ENCODE results near the gene RDH13.
"Not testable (repeated sequence)": the region's sequence is repeated elsewhere in the genome, so short reads cannot be mapped to it uniquely, and the experiment has no call there.

Gene RDH13, protein sequence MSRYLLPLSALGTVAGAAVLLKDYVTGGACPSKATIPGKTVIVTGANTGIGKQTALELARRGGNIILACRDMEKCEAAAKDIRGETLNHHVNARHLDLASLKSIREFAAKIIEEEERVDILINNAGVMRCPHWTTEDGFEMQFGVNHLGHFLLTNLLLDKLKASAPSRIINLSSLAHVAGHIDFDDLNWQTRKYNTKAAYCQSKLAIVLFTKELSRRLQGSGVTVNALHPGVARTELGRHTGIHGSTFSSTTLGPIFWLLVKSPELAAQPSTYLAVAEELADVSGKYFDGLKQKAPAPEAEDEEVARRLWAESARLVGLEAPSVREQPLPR

DNA sequence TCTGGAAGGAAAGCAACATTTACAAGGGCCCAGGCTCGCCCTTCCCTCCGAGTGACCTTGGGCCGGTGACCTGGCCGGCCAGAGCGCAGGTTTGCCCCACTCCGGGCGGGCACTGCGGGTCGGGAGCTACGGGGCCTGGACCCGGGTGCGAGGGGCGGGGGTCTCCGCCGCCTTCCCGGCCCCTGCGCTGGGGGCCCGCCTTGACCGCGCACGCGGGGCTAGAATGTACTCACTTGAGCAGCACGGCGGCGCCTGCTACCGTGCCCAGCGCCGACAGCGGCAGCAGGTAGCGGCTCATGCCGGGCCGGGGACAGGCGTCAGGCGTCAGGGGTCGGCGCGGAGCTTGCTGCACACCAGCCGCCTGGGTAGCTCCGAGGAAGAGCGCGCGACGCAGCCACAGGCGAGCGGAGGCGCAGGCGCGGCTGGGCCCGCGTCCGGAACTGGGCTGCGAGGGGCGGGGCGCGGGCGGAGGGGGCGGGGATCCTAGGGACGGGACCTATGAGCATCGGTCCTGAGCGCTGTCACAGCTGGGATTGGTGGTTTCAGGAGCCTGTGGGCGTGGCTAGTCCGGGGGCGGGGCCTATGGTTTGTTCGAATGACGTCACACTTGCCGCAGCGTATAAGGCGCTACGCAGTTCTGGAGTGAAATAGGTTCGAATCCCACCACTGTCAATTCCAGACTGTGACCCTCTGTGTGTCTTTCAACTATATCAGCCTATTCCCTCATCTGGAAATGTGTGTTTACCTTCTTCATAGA, at the start of gene RDH13:
Gene RDH13 (minus strand): TSS at position 414 of the 757 bp plus-strand sequence. CDS start 116 bp downstream, at position 298.
- no CpG with 5 or more reads among the region's 70 CpGs for WGBS (ENCODE audit: insufficient coverage, insufficient read length)
- H3K4me1 ChIP-seq (ENCODE audit: control insufficient read depth, insufficient read depth, low read length) = no peaks in the 10 kb centered on the region
- no peak within 1 kb of the TSS for H3K27ac ChIP-seq (ENCODE audit: low read length)
- no peaks in the 10 kb centered on the region for H3K9me3 ChIP-seq (ENCODE audit: control insufficient read depth, insufficient read depth, low read length)
- H3K27me3 ChIP-seq (ENCODE audit: control insufficient read depth, insufficient read depth, low read length) = peaks cover 6% of the 10 kb centered on the region
- peak within 1 kb of the TSS; percentile 94 for H3K4me3 ChIP-seq (ENCODE audit: low read length)
- DNase-seq (ENCODE audit: low read depth, low spot score) = no peak
- H3K36me3 ChIP-seq (ENCODE audit: control insufficient read depth, insufficient read depth, low read length) = no peaks in the 10 kb centered on the region; the same call in 1 of the 2 replicates

DNA sequence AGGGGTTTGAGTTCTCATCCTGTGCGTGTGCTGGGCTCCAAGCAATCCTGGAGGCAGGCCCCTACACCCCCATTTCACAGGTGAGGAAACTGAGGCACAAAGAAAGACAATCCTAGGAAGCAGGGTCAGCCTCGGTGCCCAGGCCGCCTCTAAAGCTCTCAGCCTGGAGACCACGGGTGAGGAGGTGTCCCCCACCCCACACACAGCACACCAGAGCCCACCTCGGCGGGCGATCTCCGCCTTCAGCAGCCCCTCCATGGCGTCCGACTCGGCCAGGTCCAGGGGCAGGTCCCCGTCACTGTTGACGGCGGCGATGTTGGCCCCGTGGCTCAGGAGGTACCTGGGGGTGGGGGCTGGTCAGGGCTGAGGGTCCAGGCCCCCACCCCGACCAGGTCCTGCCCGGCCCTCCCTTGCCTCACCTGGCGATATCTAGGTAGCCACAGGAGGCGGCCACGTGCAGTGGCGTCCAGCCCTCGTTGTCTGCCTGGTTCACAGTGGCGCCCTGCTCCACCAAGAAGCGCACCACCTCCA, 49.4 kb upstream of the RDH13 start:
- no peak overlapping the region for H3K27ac ChIP-seq (ENCODE audit: low read length)
- no peak overlapping the region for H3K4me3 ChIP-seq (ENCODE audit: low read length)
- no peaks in the 10 kb centered on the region for H3K9me3 ChIP-seq (ENCODE audit: control insufficient read depth, insufficient read depth, low read length)
- no peak for DNase-seq (ENCODE audit: low read depth, low spot score)
- peaks cover 4% of the 10 kb centered on the region; the same call in 1 of the 2 replicates for H3K36me3 ChIP-seq (ENCODE audit: control insufficient read depth, insufficient read depth, low read length)
- WGBS (ENCODE audit: insufficient coverage, insufficient read length) = no CpG with 5 or more reads among the region's 25 CpGs
- peaks cover 2% of the 10 kb centered on the region; the same call in 1 of the 2 replicates for H3K4me1 ChIP-seq (ENCODE audit: control insufficient read depth, insufficient read depth, low read length)
- H3K27me3 ChIP-seq (ENCODE audit: control insufficient read depth, insufficient read depth, low read length) = no peaks in the 10 kb centered on the region

DNA sequence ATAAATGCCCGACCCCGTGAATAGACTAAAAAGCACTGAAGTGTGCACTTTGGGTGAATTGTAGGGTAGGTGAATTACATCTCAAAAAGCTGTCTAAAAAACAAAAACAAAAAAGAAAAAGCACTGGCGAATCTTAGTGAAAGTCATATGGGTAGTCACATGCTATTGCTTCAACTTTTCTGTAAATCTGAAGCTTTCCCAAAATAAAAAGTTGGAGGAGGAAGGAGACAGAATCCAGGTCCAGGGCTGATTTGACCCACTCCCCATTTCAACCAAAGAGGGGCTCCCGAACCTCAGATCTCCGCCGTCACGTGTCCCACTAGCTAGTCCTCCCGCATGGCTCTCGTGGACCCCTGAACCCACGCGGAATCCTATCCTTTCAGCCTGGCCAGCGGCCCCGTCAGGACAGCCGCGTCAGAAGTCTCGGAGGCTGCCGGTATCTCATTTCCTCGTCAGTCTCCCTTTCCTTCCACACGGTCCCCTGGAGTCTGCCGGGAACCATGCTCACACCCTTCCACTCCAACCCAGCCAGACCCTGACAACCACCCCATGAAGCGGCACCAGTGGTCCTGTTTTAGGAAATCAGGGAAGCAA, 48.4 kb upstream of the RDH13 start:
- no peaks in the 10 kb centered on the region for H3K9me3 ChIP-seq (ENCODE audit: control insufficient read depth, insufficient read depth, low read length)
- no peaks in the 10 kb centered on the region for H3K27me3 ChIP-seq (ENCODE audit: control insufficient read depth, insufficient read depth, low read length)
- no peak overlapping the region for H3K4me3 ChIP-seq (ENCODE audit: low read length)
- H3K27ac ChIP-seq (ENCODE audit: low read length) = no peak overlapping the region
- peaks cover 2% of the 10 kb centered on the region; the same call in 1 of the 2 replicates for H3K4me1 ChIP-seq (ENCODE audit: control insufficient read depth, insufficient read depth, low read length)
- no peak for DNase-seq (ENCODE audit: low read depth, low spot score)
- WGBS (ENCODE audit: insufficient coverage, insufficient read length) = no CpG with 5 or more reads among the region's 21 CpGs
- H3K36me3 ChIP-seq (ENCODE audit: control insufficient read depth, insufficient read depth, low read length) = peaks cover 7% of the 10 kb centered on the region; the same call in 1 of the 2 replicates

DNA sequence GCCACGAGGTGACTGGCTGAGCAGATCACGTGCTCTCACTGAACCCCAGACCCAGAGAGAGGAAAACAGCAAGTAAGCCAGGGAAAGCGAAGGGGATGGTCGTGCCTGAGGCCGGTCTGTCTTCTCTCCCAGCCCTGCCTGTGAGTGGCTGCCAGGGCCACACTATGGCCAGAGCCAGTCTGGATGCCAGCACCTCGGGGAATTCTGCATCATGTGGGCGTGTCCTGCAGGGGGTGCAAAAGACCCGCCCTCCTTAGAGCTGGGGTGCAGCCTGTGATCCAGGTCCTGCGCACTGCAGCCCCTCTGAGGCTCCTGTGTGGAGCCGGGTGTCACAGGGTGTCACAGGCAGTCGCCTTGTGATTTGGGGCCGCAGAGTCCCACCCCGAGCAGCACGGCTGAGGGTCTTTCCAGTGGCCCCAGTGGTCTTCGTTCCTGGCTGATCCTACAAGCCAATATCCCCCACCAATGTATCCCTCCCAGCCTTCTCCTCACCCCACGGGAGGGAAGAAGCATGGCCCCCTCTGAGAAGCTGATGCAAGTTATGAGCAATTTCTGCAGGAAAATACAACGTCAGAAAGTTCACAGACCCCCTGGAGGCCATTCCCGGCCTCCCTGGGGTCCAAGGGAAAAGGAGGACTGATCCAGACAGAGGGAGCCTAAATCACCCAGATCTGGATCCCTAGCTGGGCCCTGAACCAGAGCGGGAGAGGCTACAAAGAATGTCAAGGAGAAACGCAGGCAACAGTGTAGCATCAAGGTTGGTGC, 46.8 kb upstream of the RDH13 start:
- H3K36me3 ChIP-seq (ENCODE audit: control insufficient read depth, insufficient read depth, low read length) = peaks cover 7% of the 10 kb centered on the region; the same call in 1 of the 2 replicates
- WGBS (ENCODE audit: insufficient coverage, insufficient read length) = no CpG with 5 or more reads among the region's 20 CpGs
- H3K27me3 ChIP-seq (ENCODE audit: control insufficient read depth, insufficient read depth, low read length) = no peaks in the 10 kb centered on the region
- H3K27ac ChIP-seq (ENCODE audit: low read length) = no peak overlapping the region
- no peak for DNase-seq (ENCODE audit: low read depth, low spot score)
- no peaks in the 10 kb centered on the region for H3K9me3 ChIP-seq (ENCODE audit: control insufficient read depth, insufficient read depth, low read length)
- no peaks in the 10 kb centered on the region; the same call in 1 of the 2 replicates for H3K4me1 ChIP-seq (ENCODE audit: control insufficient read depth, insufficient read depth, low read length)
- H3K4me3 ChIP-seq (ENCODE audit: low read length) = no peak overlapping the region

DNA sequence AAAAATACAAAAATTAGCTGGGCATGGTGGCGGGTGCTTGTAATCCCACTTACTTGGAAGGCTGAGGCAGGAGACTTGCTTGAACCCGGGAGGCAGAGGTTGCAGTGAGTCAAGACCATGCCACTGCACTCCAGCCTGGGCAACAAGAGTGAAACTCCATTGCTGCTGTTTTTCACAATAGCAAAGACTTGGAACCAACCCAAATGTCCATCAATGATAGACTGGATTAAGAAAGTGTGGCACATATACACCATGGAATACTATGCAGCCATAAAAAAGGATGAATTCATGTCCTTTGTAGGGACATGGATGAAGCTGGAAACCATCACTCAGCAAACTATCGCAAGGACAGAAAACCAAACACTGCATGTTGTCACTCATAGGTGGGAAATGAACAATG, 44.3 kb upstream of the RDH13 start:
- WGBS (ENCODE audit: insufficient coverage, insufficient read length) = no CpG with 5 or more reads among the region's 3 CpGs
- not testable (repeated sequence) for H3K4me1 ChIP-seq (ENCODE audit: control insufficient read depth, insufficient read depth, low read length)

DNA sequence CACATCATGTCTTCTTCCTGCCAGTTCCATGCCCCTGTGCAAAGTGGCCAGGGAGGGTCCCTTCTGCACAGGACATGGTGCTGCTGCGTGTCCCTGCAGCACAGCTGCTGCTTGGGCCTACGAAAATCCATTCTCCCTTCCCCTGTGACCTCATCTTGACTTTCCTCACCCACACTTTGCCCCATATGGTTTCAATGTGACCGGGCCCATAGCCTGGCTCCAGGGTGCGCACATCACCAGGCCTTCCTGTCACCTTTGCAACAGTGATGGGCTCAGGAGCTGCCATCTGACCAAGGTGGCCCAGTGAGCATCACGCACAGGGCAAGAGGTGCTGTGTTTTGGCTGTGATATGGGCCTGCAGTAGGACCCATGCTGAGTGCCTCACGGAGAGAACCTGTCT, 43.6 kb upstream of the RDH13 start:
- Histone ChIP-seq H3K4me3 (ENCODE audit: low read length) (no peak overlapping the region), H3K4me1 (ENCODE audit: control insufficient read depth, insufficient read depth, low read length) (no peaks in the 10 kb centered on the region; the same call in 1 of the 2 replicates), H3K36me3 (ENCODE audit: control insufficient read depth, insufficient read depth, low read length) (peaks cover 8% of the 10 kb centered on the region; the same call in 1 of the 2 replicates), H3K27ac (ENCODE audit: low read length) (no peak overlapping the region), H3K9me3 (ENCODE audit: control insufficient read depth, insufficient read depth, low read length) (no peaks in the 10 kb centered on the region), H3K27me3 (ENCODE audit: control insufficient read depth, insufficient read depth, low read length) (no peaks in the 10 kb centered on the region)
- WGBS (ENCODE audit: insufficient coverage, insufficient read length) = no CpG with 5 or more reads among the region's 6 CpGs
- DNase-seq (ENCODE audit: low read depth, low spot score) = no peak

More for the DNA sequence above, 44.3 kb upstream of the RDH13 start:
- H3K27me3 ChIP-seq (ENCODE audit: control insufficient read depth, insufficient read depth, low read length); H3K9me3 ChIP-seq (ENCODE audit: control insufficient read depth, insufficient read depth, low read length); H3K4me3 ChIP-seq (ENCODE audit: low read length); H3K36me3 ChIP-seq (ENCODE audit: control insufficient read depth, insufficient read depth, low read length); DNase-seq (ENCODE audit: low read depth, low spot score); H3K27ac ChIP-seq (ENCODE audit: low read length): not testable (repeated sequence)

DNA sequence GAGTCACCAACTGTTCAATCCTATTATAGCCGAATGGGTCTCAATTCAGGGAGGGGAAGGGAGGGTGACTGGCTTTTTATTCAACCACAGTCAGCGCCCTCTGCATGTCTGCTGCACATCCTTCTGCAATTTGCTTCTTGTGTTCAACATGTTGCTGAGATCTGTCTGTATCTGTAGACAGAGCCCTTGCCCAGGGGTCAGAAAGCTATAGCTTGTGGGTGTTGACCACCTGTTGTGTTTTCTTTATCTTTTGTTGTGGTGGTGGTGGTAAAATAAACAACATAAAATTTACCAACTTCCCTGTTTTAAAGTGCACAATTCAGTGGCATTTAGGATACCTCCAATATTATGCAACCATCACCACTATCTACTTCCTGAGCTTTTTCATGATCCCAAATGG, 42.3 kb upstream of the RDH13 start:
- WGBS (ENCODE audit: insufficient coverage, insufficient read length) = no CpG with 5 or more reads among the region's 2 CpGs
- no peak for DNase-seq (ENCODE audit: low read depth, low spot score)
- no peaks in the 10 kb centered on the region for H3K9me3 ChIP-seq (ENCODE audit: control insufficient read depth, insufficient read depth, low read length)
- H3K4me1 ChIP-seq (ENCODE audit: control insufficient read depth, insufficient read depth, low read length) = no peaks in the 10 kb centered on the region; the same call in 1 of the 2 replicates
- no peak overlapping the region for H3K4me3 ChIP-seq (ENCODE audit: low read length)
- peaks cover 8% of the 10 kb centered on the region; the same call in 1 of the 2 replicates for H3K36me3 ChIP-seq (ENCODE audit: control insufficient read depth, insufficient read depth, low read length)
- H3K27ac ChIP-seq (ENCODE audit: low read length) = no peak overlapping the region
- no peaks in the 10 kb centered on the region for H3K27me3 ChIP-seq (ENCODE audit: control insufficient read depth, insufficient read depth, low read length)

DNA sequence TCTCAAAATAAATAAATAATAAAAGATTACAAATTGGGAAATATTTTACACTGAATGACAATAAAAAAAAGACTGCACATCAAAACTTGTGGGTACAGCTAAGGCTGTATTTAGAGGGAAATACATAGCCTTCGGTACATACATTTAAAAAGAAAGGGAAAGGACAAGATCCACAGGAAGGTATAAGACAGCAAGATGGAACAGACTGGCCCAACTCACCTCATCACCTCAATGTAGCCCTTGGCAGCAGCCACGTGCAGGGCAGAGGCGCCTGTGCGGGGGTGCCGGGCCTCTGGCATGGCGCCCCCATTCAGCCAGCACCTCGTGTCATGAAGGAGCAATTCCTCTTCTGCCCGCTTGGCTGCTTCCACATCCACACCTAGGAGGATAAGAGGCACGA, 40.2 kb upstream of the RDH13 start:
- H3K27ac ChIP-seq (ENCODE audit: low read length) = no peak overlapping the region
- WGBS (ENCODE audit: insufficient coverage, insufficient read length) = no CpG with 5 or more reads among the region's 9 CpGs
- H3K36me3 ChIP-seq (ENCODE audit: control insufficient read depth, insufficient read depth, low read length) = peaks cover 8% of the 10 kb centered on the region; the same call in 1 of the 2 replicates
- no peaks in the 10 kb centered on the region; the same call in 1 of the 2 replicates for H3K4me1 ChIP-seq (ENCODE audit: control insufficient read depth, insufficient read depth, low read length)
- no peaks in the 10 kb centered on the region for H3K27me3 ChIP-seq (ENCODE audit: control insufficient read depth, insufficient read depth, low read length)
- no peak for DNase-seq (ENCODE audit: low read depth, low spot score)
- no peaks in the 10 kb centered on the region for H3K9me3 ChIP-seq (ENCODE audit: control insufficient read depth, insufficient read depth, low read length)
- no peak overlapping the region for H3K4me3 ChIP-seq (ENCODE audit: low read length)

DNA sequence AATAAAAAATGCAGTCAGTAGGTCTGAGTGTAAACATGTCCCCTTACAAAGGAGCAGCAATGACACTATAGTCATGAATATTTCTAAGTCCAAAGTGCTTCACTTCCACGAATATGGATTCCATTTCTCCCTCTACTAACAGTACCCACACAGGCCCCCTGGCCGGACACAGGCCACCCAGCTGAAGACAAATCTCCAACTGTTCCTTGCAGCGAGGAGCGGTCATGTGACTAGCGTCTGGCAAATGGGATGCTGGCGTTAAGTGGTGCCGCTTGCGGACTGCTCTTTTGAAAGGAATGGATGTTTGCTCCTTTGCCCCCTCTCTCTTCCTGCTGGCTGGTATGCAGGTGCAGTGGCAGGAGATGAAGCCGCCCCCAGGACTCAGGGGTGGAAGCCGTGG, 38.3 kb upstream of the RDH13 start:
- peaks cover under 1% of the 10 kb centered on the region; the same call in 1 of the 2 replicates for H3K4me1 ChIP-seq (ENCODE audit: control insufficient read depth, insufficient read depth, low read length)
- H3K27me3 ChIP-seq (ENCODE audit: control insufficient read depth, insufficient read depth, low read length) = no peaks in the 10 kb centered on the region
- peaks cover 4% of the 10 kb centered on the region; the same call in 1 of the 2 replicates for H3K36me3 ChIP-seq (ENCODE audit: control insufficient read depth, insufficient read depth, low read length)
- H3K27ac ChIP-seq (ENCODE audit: low read length) = no peak overlapping the region
- DNase-seq (ENCODE audit: low read depth, low spot score) = no peak
- H3K9me3 ChIP-seq (ENCODE audit: control insufficient read depth, insufficient read depth, low read length) = no peaks in the 10 kb centered on the region
- no CpG with 5 or more reads among the region's 10 CpGs for WGBS (ENCODE audit: insufficient coverage, insufficient read length)
- H3K4me3 ChIP-seq (ENCODE audit: low read length) = no peak overlapping the region

Data from iPS DF 6.9 (cell line).